Loucy (cell line): ENCODE data around the gene CAMKMT.

Source experiments
- EZH2phosphoT487 ChIP-seq: fragments of 200-600 bp; IDR thresholded peaks from 2 replicates; pipeline ENCODE4 v1.6.1; 2018; ENCODE audit warnings: antibody characterized with exemption, mild to moderate bottlenecking, moderate library complexity, borderline replicate concordance
- TF ChIP-seq, protein P1 (sequence below): fragments of 200-600 bp; sonication (generic); conservative IDR thresholded peaks from 2 replicates; pipeline ENCODE4 v1.5.1; 2014; ENCODE audit warnings: mild to moderate bottlenecking, antibody characterized with exemption, low read length

DNA sequence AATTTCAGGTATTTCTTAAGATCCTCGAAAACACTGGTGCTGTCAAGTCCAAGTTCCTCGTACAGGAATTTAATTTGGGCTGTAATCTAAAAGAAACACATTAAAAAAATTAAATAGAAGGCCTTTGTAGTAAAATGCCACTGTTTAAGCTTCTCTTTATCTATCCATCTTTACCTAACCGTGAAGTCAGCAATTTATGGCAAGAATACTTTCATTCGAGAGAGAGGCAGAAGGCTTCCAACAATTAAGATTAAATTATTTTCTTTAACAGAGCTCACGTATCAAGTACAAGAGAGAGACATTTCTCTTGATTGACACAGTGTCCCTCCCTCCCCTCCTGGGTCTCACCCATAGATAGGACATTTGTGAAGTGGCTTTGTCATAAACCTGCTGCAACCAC, 40.4 kb upstream of the CAMKMT start:
- TF ChIP-seq, protein P1, sequence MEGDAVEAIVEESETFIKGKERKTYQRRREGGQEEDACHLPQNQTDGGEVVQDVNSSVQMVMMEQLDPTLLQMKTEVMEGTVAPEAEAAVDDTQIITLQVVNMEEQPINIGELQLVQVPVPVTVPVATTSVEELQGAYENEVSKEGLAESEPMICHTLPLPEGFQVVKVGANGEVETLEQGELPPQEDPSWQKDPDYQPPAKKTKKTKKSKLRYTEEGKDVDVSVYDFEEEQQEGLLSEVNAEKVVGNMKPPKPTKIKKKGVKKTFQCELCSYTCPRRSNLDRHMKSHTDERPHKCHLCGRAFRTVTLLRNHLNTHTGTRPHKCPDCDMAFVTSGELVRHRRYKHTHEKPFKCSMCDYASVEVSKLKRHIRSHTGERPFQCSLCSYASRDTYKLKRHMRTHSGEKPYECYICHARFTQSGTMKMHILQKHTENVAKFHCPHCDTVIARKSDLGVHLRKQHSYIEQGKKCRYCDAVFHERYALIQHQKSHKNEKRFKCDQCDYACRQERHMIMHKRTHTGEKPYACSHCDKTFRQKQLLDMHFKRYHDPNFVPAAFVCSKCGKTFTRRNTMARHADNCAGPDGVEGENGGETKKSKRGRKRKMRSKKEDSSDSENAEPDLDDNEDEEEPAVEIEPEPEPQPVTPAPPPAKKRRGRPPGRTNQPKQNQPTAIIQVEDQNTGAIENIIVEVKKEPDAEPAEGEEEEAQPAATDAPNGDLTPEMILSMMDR, result no peak
- no peak for TF ChIP-seq EZH2phosphoT487
